Heart left ventricle (tissue), 16 donors: ENCODE measurements around the gene BRCA2. TPM values are rescaled to one million over a fixed set of nuclear protein-coding genes. Genes with fewer than 3 reads are reported as not detected.
A peak's percentile ranks its signal among the peaks of the same experiment; 100 is the strongest.

Experiments used
- ATAC-seq, 4 donors: fragments of 200-7000 bp; cut with Tn5 transposase; one replicate each; pipeline ENCODE4 v1.9.1; 2020 to 2022; ENCODE audit warnings: moderate library complexity in 4 of 4, mild to moderate bottlenecking in 3 of 4, moderate number of reproducible peaks in 1 of 4
- DNase-seq, 5 donors: peaks; one replicate each; pipeline ENCODE4 v3.0.0-alpha.2; 2020
- H3K27ac ChIP-seq, 12 donors: fragments of 200-600 bp; sonication (generic) in 4 of 12; one replicate each; pipeline versions ENCODE4 v1.5.0 to v1.8.0; 2016 to 2022; ENCODE audit warnings: mild to moderate bottlenecking in 2 of 12
- H3K27me3 ChIP-seq, 9 donors: fragments of 200-600 bp; sonication (generic) in 2 of 9; one replicate each; pipeline versions ENCODE4 v1.5.1 to v1.8.0; 2016 to 2022; ENCODE audit warnings: mild to moderate bottlenecking in 3 of 9
- H3K36me3 ChIP-seq, 9 donors: fragments of 200-600 bp; sonication (generic) in 2 of 9; one replicate each; pipeline versions ENCODE4 v1.5.0 to v1.8.0; 2018 to 2022; ENCODE audit warnings: mild to moderate bottlenecking in 2 of 9
- H3K4me1 ChIP-seq, 12 donors: fragments of 200-600 bp; sonication (generic) in 4 of 12; one replicate each; pipeline versions ENCODE4 v1.5.0 to v1.8.0; 2016 to 2022; ENCODE audit warnings: mild to moderate bottlenecking in 3 of 12
- H3K4me3 ChIP-seq, 12 donors: fragments of 200-600 bp; sonication (generic) in 4 of 12; one replicate each; pipeline versions ENCODE4 v1.5.0 to v1.8.0; 2017 to 2022; ENCODE audit warnings: mild to moderate bottlenecking in 9 of 12, moderate library complexity in 4 of 12
- H3K9me3 ChIP-seq, 12 donors: fragments of 200-600 bp; sonication (generic) in 4 of 12; one replicate each; pipeline versions ENCODE4 v1.5.0 to v1.8.0; 2016 to 2022; ENCODE audit warnings: mild to moderate bottlenecking in 1 of 12
- CTCF ChIP-seq, 12 donors: fragments of 200-600 bp; sonication (generic) in 4 of 12; IDR thresholded peaks; one replicate each; pipeline versions ENCODE4 v1.5.0 to v1.8.0; 2018 to 2022; ENCODE audit warnings: antibody characterized with exemption in 12 of 12, mild to moderate bottlenecking in 5 of 12
- POLR2A ChIP-seq, 2 donors: fragments of 450-650 bp; IDR thresholded peaks; one replicate each; pipeline ENCODE4 v1.6.1; 2017; ENCODE audit warnings: antibody characterized with exemption in 2 of 2, mild to moderate bottlenecking in 2 of 2, moderate library complexity in 2 of 2
- WGBS, 4 donors: extraction: QIAGEN DNeasy Blood & Tissue Kit in 2 of 4; methylation state at CpG; one replicate each; pipeline versions ENCODE4 v1.1.5 to v1.1.7; 2013 to 2018; 5-methylcytosine and 5-hydroxymethylcytosine counted together
- intact Hi-C, 10 donors: fragments of 100-400 bp; cut with DNase I; formaldehyde crosslinking; loops; one replicate each; pipeline versions ENCODE4 v1.11.1 to v1.14.2; 2022
- polyA plus RNA-seq, 2 donors: library from polyadenylated mRNA; stranded (reverse); fragments of 200-250 nt; gene quantifications; one replicate each; pipeline ENCODE4 v1.2.3, GENCODE V29; 2013
- total RNA-seq, 9 donors: library from RNA; depleted of rRNA in 2 of 9; stranded (reverse); fragments of >200 nt in 2 of 9; fragmentation: NEBNext Ultra II Directional in 3 of 9; extraction: Animal tissue kit (Norgen Biotek cat#: 25700) in 3 of 9; gene quantifications; one replicate each; pipeline versions ENCODE4 v1.1.0 to v1.2.4, GENCODE V29; 2016 to 2023
- donor health status: ischemic (EF 13 %, LVEDD 7.1; RV severe dilation, severe dysfunction).
- donor health status: healthy with polysubstance abuse.
- donor health status: DM: no; HTN: yes; CAD: no.
- donor health status: DM: no; HTN: no; CAD: no.
- donor health status: ischemic (EF 25% LVEDD 6.9; RV normal size, moderate dysfunction).
- donor health status: ischemic (EF 25% LVEDD 5.7; RV mildly dilated, moderate dysfunction).
- donor health status: healthy.
- donor health status: DM: yes; HTN: yes; CAD: no.
- donor health status: ischemic (EF 35%, LVEDD 5.7; RV mildly dilated, moderate dysfunction).
- donor health status: nonischemic (EF 11% LVEDD 7.7; RV severe dilation, severe dysfunction).
- donor health status: DM: yes; HTN: yes; CAD: no.
- donor health status: PGD.
- donor health status: ischemic (EF 29% LVEDD 5.4; RV normal size, mild dysfunction).
- donor health status: nonischemic (EF 23%, LVEDD 6.1; RV moderate dilation, normal function).

The BRCA2 gene
- total and polyA plus RNA-seq, 11 donors: 0.04 to 5.2 (median 0.28) TPM

DNA sequence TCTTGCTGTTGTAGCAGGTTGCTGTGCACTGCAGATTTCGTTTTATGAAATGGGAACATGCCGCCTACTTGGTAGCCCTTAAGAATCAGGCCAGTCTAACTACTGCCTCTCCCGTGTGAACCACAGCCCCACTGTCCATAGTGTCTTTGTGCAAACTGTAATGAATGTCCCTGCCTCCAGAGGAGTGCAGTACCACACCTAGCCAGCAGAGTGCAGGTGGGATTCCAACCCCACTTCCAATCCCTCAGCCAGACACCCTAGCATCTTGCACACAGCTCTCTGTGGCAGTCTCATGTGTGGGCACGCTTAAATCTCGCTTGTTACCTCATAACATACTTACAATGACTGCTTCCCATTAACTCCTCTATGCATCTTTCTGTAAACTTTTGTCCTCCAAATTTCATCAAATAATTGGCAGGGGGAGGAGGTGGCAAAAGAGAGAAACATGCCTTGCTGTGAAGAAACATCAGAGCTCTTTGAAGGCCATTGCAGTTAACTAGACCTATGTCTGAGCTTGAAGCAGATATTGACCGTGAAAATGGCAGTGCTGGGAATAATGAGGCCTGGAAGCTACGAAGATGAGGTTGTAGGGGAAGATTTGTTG, 47.4 kb upstream of the BRCA2 start:
- intact Hi-C loops: no loop called here
- H3K4me3 ChIP-seq: no peak overlapping the region
- H3K27me3 ChIP-seq: no peaks in the 10 kb centered on the region
- 87 to 92% (median 90%) methylated on average over 7 of the region's 7 CpGs for WGBS, 4 donors
- no peaks in the 10 kb centered on the region for H3K9me3 ChIP-seq
- ATAC-seq (no peak), DNase-seq (no peak)
- peaks cover 4 to 46% (median 26%) of the 10 kb centered on the region in 12 donors for H3K4me1 ChIP-seq
- H3K27ac ChIP-seq: no peak overlapping the region
- H3K36me3 ChIP-seq: peaks cover 0 to 97% (median 54%) of the 10 kb centered on the region in 9 donors
- TF ChIP-seq CTCF (IDR thresholded peaks at IDR 0.05) (peak; percentile 11 to 64 (median 44)), POLR2A (IDR thresholded peaks at IDR 0.05) (no peak)

GRCh38 chr13:32272021-32272683, 43.2 kb upstream of the BRCA2 start:
- DNase-seq: no peak
- TF ChIP-seq CTCF (IDR thresholded peaks at IDR 0.05) (no peak), POLR2A (IDR thresholded peaks at IDR 0.05) (no peak)
- Histone ChIP-seq H3K36me3 (peaks cover 0 to 96% (median 68%) of the 10 kb centered on the region in 9 donors), H3K27me3 (no peaks in the 10 kb centered on the region), H3K4me3 (no peak overlapping the region), H3K4me1 (peaks cover 0 to 15% (median 0%) of the 10 kb centered on the region in 12 donors), H3K9me3 (no peaks in the 10 kb centered on the region), H3K27ac (peak overlapping the region in 7 of 12 donors; percentile 2 to 49 (median 20))
- intact Hi-C loops: no loop called here
- peak in 1 of 4 donors; percentile 38 for ATAC-seq
- WGBS, 4 donors: 67 to 87% (median 78%) methylated on average over 4 of the region's 4 CpGs

DNA sequence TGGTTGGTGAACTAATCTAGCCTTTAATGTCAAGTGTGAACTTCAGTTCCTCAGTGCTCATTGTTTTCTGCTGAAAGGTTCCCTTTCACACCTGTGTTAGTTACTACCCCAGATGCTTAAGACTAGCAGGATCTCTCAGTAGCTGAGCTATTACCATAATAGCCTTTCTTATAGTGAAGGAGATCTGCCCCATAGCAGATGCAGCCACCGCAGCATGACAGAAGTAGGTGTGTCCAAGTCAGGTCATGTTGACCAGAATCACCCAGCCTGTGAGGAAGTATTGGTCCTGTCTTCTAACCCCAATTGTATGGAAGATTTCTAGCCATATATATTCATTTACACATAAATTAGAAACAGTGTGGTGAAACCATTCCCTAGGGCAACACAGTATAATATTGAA, 37.5 kb upstream of the BRCA2 start:
- H3K9me3 ChIP-seq: no peaks in the 10 kb centered on the region
- H3K27ac ChIP-seq: no peak overlapping the region
- WGBS, 4 donors: 48 to 99% (median 78%) methylated on average over 1 of the region's 1 CpG
- peaks cover 0 to 97% (median 82%) of the 10 kb centered on the region in 9 donors for H3K36me3 ChIP-seq
- DNase-seq (no peak), ATAC-seq (no peak)
- H3K4me3 ChIP-seq: no peak overlapping the region
- peaks cover 0 to 14% (median 0%) of the 10 kb centered on the region in 12 donors for H3K4me1 ChIP-seq
- TF ChIP-seq POLR2A (IDR thresholded peaks at IDR 0.05) (no peak), CTCF (IDR thresholded peaks at IDR 0.05) (no peak)
- intact Hi-C loops: no loop called here
- H3K27me3 ChIP-seq: no peaks in the 10 kb centered on the region

DNA sequence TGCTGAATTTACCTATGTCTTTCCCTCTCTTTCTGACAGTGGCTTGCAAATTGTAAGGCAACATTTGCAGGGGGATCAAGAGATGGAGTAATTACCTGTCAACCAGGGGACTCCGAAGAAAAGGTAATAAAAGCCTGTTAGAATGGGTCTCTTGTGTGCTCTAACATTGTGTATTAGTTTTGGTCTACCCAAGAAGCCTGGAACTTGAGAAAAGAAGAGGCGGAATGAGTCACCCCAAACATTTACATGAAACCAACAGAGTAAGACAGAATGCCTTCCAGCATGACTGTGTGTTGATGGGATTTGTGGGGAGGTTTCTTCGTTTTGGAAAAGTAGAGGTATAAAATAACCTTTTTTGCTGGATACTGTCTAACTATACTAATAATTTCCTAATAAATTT, 36.9 kb upstream of the BRCA2 start:
- peaks cover 0 to 100% (median 81%) of the 10 kb centered on the region in 9 donors for H3K36me3 ChIP-seq
- H3K9me3 ChIP-seq: no peaks in the 10 kb centered on the region
- ATAC-seq (no peak), DNase-seq (no peak)
- WGBS, 4 donors: 93 to 97% (median 97%) methylated on average over 3 of the region's 3 CpGs
- no peak overlapping the region for H3K27ac ChIP-seq
- no peak overlapping the region for H3K4me3 ChIP-seq
- H3K4me1 ChIP-seq: peaks cover 0 to 16% (median 0%) of the 10 kb centered on the region in 12 donors
- TF ChIP-seq CTCF (IDR thresholded peaks at IDR 0.05) (no peak), POLR2A (IDR thresholded peaks at IDR 0.05) (no peak)
- no peaks in the 10 kb centered on the region for H3K27me3 ChIP-seq
- intact Hi-C loops: no loop called here
